Smooth muscle cell (in vitro differentiated cells): ENCODE results near the gene VPS13D. TPM values are rescaled to one million over a fixed set of nuclear protein-coding genes. Genes with fewer than 3 reads are reported as not detected.

Experiments used
- DNase-seq: peaks from one replicate; lab custom pipeline; 2025; ENCODE audit not compliant: unreplicated experiment; lab: John Stamatoyannopoulos, UW
- H2AFZ ChIP-seq: fragments of 200-600 bp; sonication (generic); 2 replicates; pipeline ENCODE4 v1.6.0; 2016; ENCODE audit warnings: antibody characterized with exemption, low read depth, mild to moderate bottlenecking
- H3F3A ChIP-seq: fragments of 200-600 bp; sonication (generic); 2 replicates; pipeline ENCODE4 v1.6.0; 2017; ENCODE audit warnings: antibody characterized with exemption, low read depth
- H3K27ac ChIP-seq: fragments of 200-600 bp; sonication (generic); 2 replicates; pipeline ENCODE4 v1.5.1; 2016; ENCODE audit warnings: low read depth, mild to moderate bottlenecking
- H3K27me3 ChIP-seq: fragments of 200-600 bp; sonication (generic); 2 replicates; pipeline ENCODE4 v1.6.1; 2016; ENCODE audit warnings: low read depth, mild to moderate bottlenecking
- H3K36me3 ChIP-seq: fragments of 200-600 bp; sonication (generic); 2 replicates; pipeline ENCODE4 v1.5.1; 2016; ENCODE audit warnings: low read depth
- H3K4me1 ChIP-seq: fragments of 200-600 bp; sonication (generic); 2 replicates; pipeline ENCODE4 v1.5.1; 2016; ENCODE audit warnings: low read depth
- H3K4me2 ChIP-seq: fragments of 200-600 bp; sonication (generic); 2 replicates; pipeline ENCODE4 v1.6.0; 2016; ENCODE audit warnings: mild to moderate bottlenecking
- H3K4me3 ChIP-seq: fragments of 200-600 bp; sonication (generic); 2 replicates; pipeline ENCODE4 v1.5.1; 2016; ENCODE audit warnings: mild to moderate bottlenecking
- H3K79me2 ChIP-seq: fragments of 200-600 bp; sonication (generic); 2 replicates; pipeline ENCODE4 v1.6.0; 2016; ENCODE audit warnings: low read depth, mild to moderate bottlenecking
- H3K9ac ChIP-seq: fragments of 200-600 bp; sonication (generic); 2 replicates; pipeline ENCODE4 v1.6.0; 2016; ENCODE audit warnings: low read depth
- H3K9me3 ChIP-seq: fragments of 200-600 bp; sonication (generic); replicated peaks from 2 replicates; pipeline ENCODE4 v1.5.1; 2016; ENCODE audit warnings: low read depth
- H4K20me1 ChIP-seq: fragments of 200-600 bp; sonication (generic); 2 replicates; pipeline ENCODE4 v1.6.0; 2016; ENCODE audit warnings: low read depth
- WGBS: methylation state at CpG from one replicate; pipeline ENCODE4 v1.1.7; 2016; ENCODE audit warnings: low lambda C conversion rate; 5-methylcytosine and 5-hydroxymethylcytosine counted together
- polyA plus RNA-seq: library from polyadenylated mRNA; unstranded; fragments of >200 nt; fragmentation: Nextera tagmentation; extraction: Ambion mirVana; gene quantifications from 2 replicates; pipeline ENCODE4 v1.2.1, GENCODE V29; 2016
- total RNA-seq: library from RNA; depleted of rRNA; stranded (reverse); fragments of >200 nt; gene quantifications from 2 replicates; pipeline ENCODE4 v1.2.3, GENCODE V29; 2014
- TF ChIP-seq, protein P1 (sequence below): fragments of 200-600 bp; sonication (generic); IDR thresholded peaks from 2 replicates; pipeline ENCODE4 v1.5.1; 2017; ENCODE audit warnings: borderline replicate concordance, mild to moderate bottlenecking, antibody characterized with exemption; ENCODE audit not compliant: insufficient read depth, poor library complexity, severe bottlenecking

The VPS13D gene
- total and polyA plus RNA-seq, 2 experiments from 2014 or later = 3.5 to 20.0 TPM

DNA sequence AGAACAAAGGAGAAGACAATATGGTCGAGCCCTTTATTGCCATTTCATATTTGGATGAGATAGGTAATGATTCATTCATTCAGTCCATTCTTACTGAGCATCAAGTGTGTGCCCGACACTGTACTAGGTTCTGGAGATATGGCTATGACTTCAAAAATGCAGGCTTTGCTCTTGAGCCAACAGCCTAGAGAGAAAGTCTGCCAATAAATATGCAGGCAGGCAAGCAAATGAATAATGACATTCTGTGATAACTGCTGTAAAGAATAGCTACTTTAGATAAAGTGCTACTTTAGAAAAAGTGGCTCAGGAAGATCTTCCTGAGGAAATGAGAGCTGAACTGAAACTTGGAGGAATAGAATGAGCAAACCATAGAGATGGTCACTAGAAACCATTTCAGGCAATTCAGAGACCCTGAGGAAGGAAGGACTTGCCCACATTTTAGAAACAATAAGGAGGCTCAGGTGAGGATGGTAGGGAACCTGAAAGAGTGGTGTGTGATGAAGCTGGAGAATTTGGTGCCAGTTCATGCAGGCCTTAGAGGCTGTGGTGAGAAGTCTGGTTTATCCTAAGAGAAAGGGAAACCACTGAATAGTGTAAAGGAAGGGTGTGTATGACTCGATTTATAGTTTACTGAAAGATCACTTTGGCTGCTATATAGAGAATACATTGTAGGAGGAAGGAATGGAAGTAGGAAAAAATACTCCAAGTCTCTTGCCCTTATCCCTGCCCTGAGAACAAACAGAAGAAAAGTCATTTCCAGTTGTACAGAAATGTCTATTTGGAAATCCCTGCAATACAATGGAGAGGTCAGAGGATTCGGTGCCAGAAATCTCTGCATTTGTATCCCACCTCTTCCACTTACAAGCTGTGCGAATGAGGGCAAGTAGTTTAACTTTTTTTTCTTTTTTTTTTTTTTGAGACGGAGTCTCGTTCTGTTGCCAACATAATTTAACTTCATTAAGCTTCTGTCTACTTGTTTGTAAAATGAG lies 167.9 kb downstream of the VPS13D start:
- TF ChIP-seq, protein P1, sequence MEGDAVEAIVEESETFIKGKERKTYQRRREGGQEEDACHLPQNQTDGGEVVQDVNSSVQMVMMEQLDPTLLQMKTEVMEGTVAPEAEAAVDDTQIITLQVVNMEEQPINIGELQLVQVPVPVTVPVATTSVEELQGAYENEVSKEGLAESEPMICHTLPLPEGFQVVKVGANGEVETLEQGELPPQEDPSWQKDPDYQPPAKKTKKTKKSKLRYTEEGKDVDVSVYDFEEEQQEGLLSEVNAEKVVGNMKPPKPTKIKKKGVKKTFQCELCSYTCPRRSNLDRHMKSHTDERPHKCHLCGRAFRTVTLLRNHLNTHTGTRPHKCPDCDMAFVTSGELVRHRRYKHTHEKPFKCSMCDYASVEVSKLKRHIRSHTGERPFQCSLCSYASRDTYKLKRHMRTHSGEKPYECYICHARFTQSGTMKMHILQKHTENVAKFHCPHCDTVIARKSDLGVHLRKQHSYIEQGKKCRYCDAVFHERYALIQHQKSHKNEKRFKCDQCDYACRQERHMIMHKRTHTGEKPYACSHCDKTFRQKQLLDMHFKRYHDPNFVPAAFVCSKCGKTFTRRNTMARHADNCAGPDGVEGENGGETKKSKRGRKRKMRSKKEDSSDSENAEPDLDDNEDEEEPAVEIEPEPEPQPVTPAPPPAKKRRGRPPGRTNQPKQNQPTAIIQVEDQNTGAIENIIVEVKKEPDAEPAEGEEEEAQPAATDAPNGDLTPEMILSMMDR = no peak
- no peak for DNase-seq
- no peaks in the 10 kb centered on the region for H3K36me3 ChIP-seq
- no peaks in the 10 kb centered on the region for H4K20me1 ChIP-seq
- H2AFZ ChIP-seq = no peak overlapping the region
- no peaks in the 10 kb centered on the region for H3F3A ChIP-seq
- H3K9me3 ChIP-seq = no peaks in the 10 kb centered on the region
- H3K4me2 ChIP-seq = no peak overlapping the region
- no peaks in the 10 kb centered on the region for H3K79me2 ChIP-seq
- H3K27me3 ChIP-seq = no peaks in the 10 kb centered on the region
- H3K4me3 ChIP-seq = no peak overlapping the region
- no peak overlapping the region for H3K27ac ChIP-seq
- H3K4me1 ChIP-seq = peaks cover 23% of the 10 kb centered on the region
- 89% methylated on average over 7 of the region's 7 CpGs for WGBS
- no peak overlapping the region for H3K9ac ChIP-seq

DNA sequence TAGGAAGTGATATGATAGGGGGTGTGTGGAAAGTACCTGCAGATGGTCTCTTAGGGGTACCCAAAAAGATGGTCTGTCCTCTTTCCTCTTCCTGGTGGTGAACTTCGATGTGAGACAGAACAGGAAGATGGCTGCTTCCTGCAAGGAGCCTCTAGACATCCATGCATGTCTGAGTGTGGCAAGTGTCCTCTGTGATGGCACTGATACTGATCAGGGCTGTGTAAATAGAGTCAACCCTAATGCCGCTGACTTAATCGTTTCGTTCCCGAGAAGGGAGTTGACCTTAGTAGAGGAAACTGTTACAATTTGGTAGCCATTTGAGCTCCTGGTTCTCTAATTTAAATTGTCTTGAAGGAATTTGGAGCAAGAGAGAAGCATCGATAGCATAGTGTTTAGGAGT lies 168.6 kb downstream of the VPS13D start:
- WGBS = 91% methylated on average over 6 of the region's 6 CpGs

GRCh38 chr1:12400027-12400693 lies 170.3 kb downstream of the VPS13D start:
- Histone ChIP-seq H3K9ac (no peak overlapping the region), H4K20me1 (no peaks in the 10 kb centered on the region), H3F3A (no peaks in the 10 kb centered on the region), H3K36me3 (peaks cover 2% of the 10 kb centered on the region), H3K4me3 (no peak overlapping the region), H3K79me2 (no peaks in the 10 kb centered on the region), H3K4me1 (peaks cover 24% of the 10 kb centered on the region), H3K9me3 (no peaks in the 10 kb centered on the region), H3K27ac (no peak overlapping the region), H3K4me2 (no peak overlapping the region), H2AFZ (no peak overlapping the region), H3K27me3 (no peaks in the 10 kb centered on the region)
- no peak for DNase-seq
- WGBS = 96% methylated on average over 10 of the region's 10 CpGs
- TF ChIP-seq, protein P1 = no peak

More for the DNA sequence above, 168.6 kb downstream of the VPS13D start:
- no peaks in the 10 kb centered on the region for H3K27me3 ChIP-seq
- TF ChIP-seq, protein P1 = no peak
- H3K9me3 ChIP-seq = no peaks in the 10 kb centered on the region
- no peak overlapping the region for H3K4me2 ChIP-seq
- H3K36me3 ChIP-seq = no peaks in the 10 kb centered on the region
- no peak overlapping the region for H3K27ac ChIP-seq
- H3F3A ChIP-seq = no peaks in the 10 kb centered on the region
- no peak overlapping the region for H3K4me3 ChIP-seq
- H4K20me1 ChIP-seq = no peaks in the 10 kb centered on the region
- DNase-seq = no peak
- H2AFZ ChIP-seq = no peak overlapping the region
- H3K9ac ChIP-seq = no peak overlapping the region
- peaks cover 24% of the 10 kb centered on the region for H3K4me1 ChIP-seq
- H3K79me2 ChIP-seq = no peaks in the 10 kb centered on the region
